B cell (primary cell): ENCODE results near the gene FCRL1. TPM values are rescaled to one million over a fixed set of nuclear protein-coding genes. Genes with fewer than 3 reads are reported as not detected.
A peak's percentile ranks its signal among the peaks of the same experiment; 100 is the strongest.

Experiments
- ATAC-seq: fragments of 200-7000 bp; cut with Tn5 transposase; one replicate; pipeline ENCODE4 v1.10.0; 2021; ENCODE audit warnings: low read depth, mild to moderate bottlenecking, moderate number of reproducible peaks, moderate library complexity
- CTCF ChIA-PET: fragments of 350-600 bp; sonication (Branson Sonifier 250); formaldehyde crosslinking; loops from one replicate; lab custom pipeline; 2021; ENCODE audit warnings: antibody characterized with exemption, inconsistent platforms; lab: Charles Lee
- POLR2A ChIA-PET: fragments of 350-600 bp; sonication (Branson Sonifier 250); formaldehyde crosslinking; loops from one replicate; lab custom pipeline; 2021; ENCODE audit warnings: antibody characterized with exemption; lab: Charles Lee
- DNase-seq: peaks from one replicate; pipeline ENCODE4 v3.0.0; 2013
- H2AFZ ChIP-seq: 2 replicates; pipeline ENCODE4 v1.6.1; 2012; ENCODE audit warnings: mild to moderate bottlenecking, low read depth, low read length; ENCODE audit not compliant: insufficient read depth, poor library complexity, severe bottlenecking
- H3K27ac ChIP-seq, 2 donors: 1 replicate in 1 of 2; 2 replicates in 1 of 2; pipeline ENCODE4 v1.5.1; 2012 to 2013; ENCODE audit warnings: low read length in 2 of 2, mild to moderate bottlenecking in 2 of 2, moderate library complexity in 1 of 2
- H3K27me3 ChIP-seq, 4 experiments: fragments of 200-600 bp in 1 of 4; sonication (generic) in 1 of 4; replicated peaks in 1 of 4; 1 replicate in 2 of 4; 2 replicates in 2 of 4; pipeline versions ENCODE4 v1.6.1 to v1.7.0; 2013 to 2016; ENCODE audit warnings: low read length in 3 of 4, mild to moderate bottlenecking in 2 of 4, mixed read lengths in 1 of 4, moderate library complexity in 1 of 4; ENCODE audit not compliant: insufficient read depth in 4 of 4, control insufficient read depth in 3 of 4; ENCODE audit errors: control extremely low read depth in 1 of 4
- H3K36me3 ChIP-seq, 2 experiments: replicated peaks in 1 of 2; 1 replicate in 1 of 2; 2 replicates in 1 of 2; pipeline versions ENCODE4 v1.6.1 to v1.7.1; 2013; ENCODE audit warnings: low read length in 1 of 2; ENCODE audit not compliant: insufficient read depth in 2 of 2, control insufficient read depth in 1 of 2; ENCODE audit errors: control extremely low read depth in 1 of 2, extremely low read depth in 1 of 2
- H3K4me1 ChIP-seq, 2 donors: fragments of 200-600 bp in 1 of 2; sonication (generic) in 1 of 2; 1 replicate in 1 of 2; 2 replicates in 1 of 2; pipeline versions ENCODE4 v1.5.1 to v1.6.1; 2013 to 2017; ENCODE audit warnings: low read length in 2 of 2; ENCODE audit not compliant: control insufficient read depth in 2 of 2, insufficient read depth in 2 of 2
- H3K4me2 ChIP-seq: replicated peaks from 2 replicates; pipeline ENCODE3; 2012; ENCODE audit warnings: mild to moderate bottlenecking, low read depth, low read length; ENCODE audit not compliant: poor library complexity, severe bottlenecking
- H3K4me3 ChIP-seq, 5 experiments: fragments of 200-600 bp in 1 of 5; sonication (generic) in 1 of 5; 1 replicate in 3 of 5; 2 replicates in 2 of 5; pipeline versions ENCODE4 v1.5.1 to v1.7.0; 2011 to 2016; ENCODE audit warnings: low read length in 4 of 5, mild to moderate bottlenecking in 4 of 5, low read depth in 2 of 5, control low read depth in 1 of 5, moderate library complexity in 1 of 5; ENCODE audit not compliant: insufficient read depth in 1 of 5; ENCODE audit errors: control extremely low read depth in 1 of 5, extremely low read depth in 1 of 5
- H3K79me2 ChIP-seq: fragments of 200-600 bp; sonication (generic); one replicate; pipeline ENCODE4 v1.6.0; 2016; ENCODE audit warnings: low read length; ENCODE audit not compliant: control insufficient read depth, insufficient read depth
- H3K9ac ChIP-seq: fragments of 200-600 bp; sonication (generic); 2 replicates; pipeline ENCODE4 v1.6.1; 2017; ENCODE audit warnings: mild to moderate bottlenecking, low read length, moderate library complexity
- H3K9me3 ChIP-seq, 3 donors: one replicate each; pipeline versions ENCODE4 v1.6.1 to v1.7.1; 2013; ENCODE audit warnings: low read length in 2 of 3; ENCODE audit not compliant: control insufficient read depth in 2 of 3, insufficient read depth in 1 of 3; ENCODE audit errors: control extremely low read depth in 1 of 3
- H4K20me1 ChIP-seq: 2 replicates; pipeline ENCODE4 v1.6.0; 2012; ENCODE audit warnings: mild to moderate bottlenecking, low read length; ENCODE audit not compliant: insufficient read depth, control insufficient read depth, poor library complexity, severe bottlenecking
- H3K27ac Mint-ChIP-seq: one replicate; pipeline ENCODE4 v1.8.0; 2021; ENCODE audit warnings: mixed read lengths
- H3K27me3 Mint-ChIP-seq: one replicate; pipeline ENCODE4 v1.8.0; 2021; ENCODE audit warnings: mixed read lengths
- H3K4me1 Mint-ChIP-seq: one replicate; pipeline ENCODE4 v1.8.0; 2021; ENCODE audit warnings: mixed read lengths
- H3K4me3 Mint-ChIP-seq: one replicate; pipeline ENCODE4 v1.8.0; 2021; ENCODE audit warnings: mixed read lengths
- H3K9me3 Mint-ChIP-seq: one replicate; pipeline ENCODE4 v1.8.0; 2022; ENCODE audit warnings: mixed read lengths; ENCODE audit not compliant: insufficient read depth
- CTCF ChIP-seq: fragments of 200-600 bp; IDR thresholded peaks from one replicate; pipeline ENCODE4 v1.8.0; 2022; ENCODE audit warnings: antibody characterized with exemption, mild to moderate bottlenecking
- EZH2 ChIP-seq: IDR thresholded peaks from 2 replicates; pipeline ENCODE4 v1.6.1; 2012; ENCODE audit warnings: borderline replicate concordance, low read depth, mild to moderate bottlenecking, moderate library complexity, low read length; ENCODE audit not compliant: insufficient read depth, poor library complexity, severe bottlenecking
- WGBS: methylation state at CpG from one replicate; pipeline ENCODE4 v1.1.5; 2013; ENCODE audit warnings: missing lambda C conversion rate; ENCODE audit not compliant: insufficient coverage; 5-methylcytosine and 5-hydroxymethylcytosine counted together
- intact Hi-C: fragments of 100-400 bp; cut with micrococcal nuclease; formaldehyde crosslinking; loops from one replicate; pipeline ENCODE4 v1.10.0; 2022
- polyA plus RNA-seq: library from polyadenylated mRNA; depleted of rRNA; stranded (reverse); fragments of >200 nt; gene quantifications from 2 replicates; pipeline ENCODE4 v1.2.3, GENCODE V29; 2012
- total RNA-seq, 2 donors: library from RNA; stranded (reverse); fragments of 120-200 nt in 1 of 2; gene quantifications; 1 replicate in 1 of 2; 2 replicates in 1 of 2; pipeline versions ENCODE4 v1.2.3 to v1.2.4, GENCODE V29; 2013 to 2022

Gene FCRL1
- total and polyA plus RNA-seq, 2 donors (not counting 1 experiment from before 2014, with no cell fraction given), result 277 to 953 TPM

DNA sequence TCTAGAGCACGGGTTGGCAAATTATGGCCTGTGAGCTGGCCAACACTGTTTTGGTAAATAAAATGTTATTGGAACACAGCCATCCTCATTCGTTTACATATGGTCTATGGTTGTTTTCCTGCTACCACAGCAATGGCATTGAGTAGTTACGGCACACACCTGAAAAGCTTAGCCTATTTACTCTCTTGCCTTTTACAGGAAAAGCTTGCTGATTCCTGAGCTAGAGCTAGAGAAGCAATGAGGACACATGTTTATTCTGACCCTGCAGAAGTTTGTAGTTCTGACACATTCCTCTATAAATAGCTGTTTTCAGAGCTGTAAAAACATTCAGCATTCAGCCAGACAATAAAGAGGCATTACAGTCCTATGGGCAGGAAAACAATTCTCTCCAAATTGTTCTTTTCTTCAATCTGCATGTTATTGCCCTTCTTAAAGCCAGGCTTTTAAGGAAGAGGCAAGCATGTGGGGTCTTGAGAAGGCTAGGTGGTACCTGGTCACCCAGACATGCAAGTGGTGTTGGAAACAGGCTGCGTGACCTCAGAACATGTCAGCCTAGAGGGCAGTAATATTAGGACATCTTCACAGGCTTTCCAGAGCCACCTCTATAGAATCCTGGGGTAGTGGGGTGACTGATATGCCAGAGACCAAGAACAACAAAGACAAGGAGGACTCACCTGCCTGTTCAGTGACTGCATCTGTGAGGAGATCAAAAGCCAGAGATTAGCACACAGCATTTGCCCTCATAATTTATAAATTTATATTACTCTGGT lies 44.6 kb downstream of the FCRL1 start:
- Histone ChIP-seq H3K27ac (peak overlapping the region in 1 of 2 donors; percentile 62), H3K4me1 (peaks cover 82 to 85% of the 10 kb centered on the region in 2 donors), H3K9me3 (no peaks in the 10 kb centered on the region), H3K27me3 (no peaks in the 10 kb centered on the region), H4K20me1 (no peaks in the 10 kb centered on the region), H3K9ac (peak overlapping the region; percentile 49), H3K4me2 (peak overlapping the region; percentile 63), H3K79me2 (peaks cover 79% of the 10 kb centered on the region), H3K4me3 (peak overlapping the region; percentile 4 to 57 (median 55)), H2AFZ (no peak overlapping the region), H3K36me3 (peaks cover 9 to 13% of the 10 kb centered on the region in 2 experiments)
- ATAC-seq, result no peak
- Mint-ChIP-seq H3K4me3 (peak overlapping the region; percentile 89), H3K9me3 (no peaks in the 10 kb centered on the region), H3K4me1 (peaks cover 87% of the 10 kb centered on the region), H3K27me3 (no peaks in the 10 kb centered on the region), H3K27ac (peak overlapping the region; percentile 64)
- CTCF ChIA-PET, result interaction anchor here (0.7 to 6.7 kb wide), 15 partner anchors 8 to 349 kb away, joined by 3 to 162 read pairs (median 4); no protein-coding TSS in a partner anchor
- POLR2A ChIA-PET, result interaction anchor here (0.6 to 1.2 kb wide), 3 partner anchors 30 to 195 kb away, joined by 3 to 4 read pairs (median 3); partner anchors contain the start of gene FCRL1
- DNase-seq, result no peak
- intact Hi-C loops, result loop anchor here (2.0 to 10.0 kb wide), 3 partner anchors 80 to 170 kb away; no protein-coding TSS in a partner anchor
- TF ChIP-seq EZH2, result no peak
- TF ChIP-seq CTCF, result no peak
- WGBS, result 70% methylated on average over 2 of the region's 4 CpGs

DNA sequence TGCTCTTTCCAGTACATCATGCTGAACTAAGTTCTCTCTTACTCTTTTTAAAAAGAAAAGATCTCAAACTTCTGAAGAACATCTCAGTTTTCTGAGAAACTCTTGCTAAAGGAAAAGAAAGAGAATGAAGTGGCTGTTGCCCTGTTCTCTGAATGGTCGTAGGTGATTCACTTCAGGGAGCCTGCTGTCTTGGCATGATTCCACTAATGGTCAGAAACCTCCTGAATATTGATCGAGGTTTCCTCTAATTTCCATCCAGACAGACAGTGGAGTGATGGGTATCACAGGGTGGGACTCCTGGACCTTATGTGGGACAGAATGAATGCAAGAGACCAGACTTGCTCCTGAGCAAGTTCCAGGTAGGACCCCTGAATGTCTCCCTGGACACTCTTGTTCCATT lies 45.5 kb downstream of the FCRL1 start:
- peak overlapping the region; percentile 54 for H3K4me3 Mint-ChIP-seq
- H3K27ac Mint-ChIP-seq, result peak overlapping the region; percentile 57
- CTCF ChIA-PET, result interaction anchor here (0.5 to 6.7 kb wide), 38 partner anchors 8 to 350 kb away, joined by 3 to 162 read pairs (median 5); partner anchors contain the start of gene FCRL3
- peaks cover 81% of the 10 kb centered on the region for H3K79me2 ChIP-seq
- POLR2A ChIA-PET, result interaction anchor here (0.6 to 1.2 kb wide), 4 partner anchors 29 to 45 kb away, joined by 3 to 5 read pairs (median 4); partner anchors contain the start of gene FCRL1
- H3K9me3 ChIP-seq, result no peaks in the 10 kb centered on the region
- peak overlapping the region; percentile 32 for H3K9ac ChIP-seq
- peaks cover 84% of the 10 kb centered on the region for H3K4me1 Mint-ChIP-seq
- H2AFZ ChIP-seq, result no peak overlapping the region
- peaks cover 78 to 82% of the 10 kb centered on the region in 2 donors for H3K4me1 ChIP-seq
- no peak for ATAC-seq
- no peaks in the 10 kb centered on the region for H4K20me1 ChIP-seq
- peaks cover 9 to 22% of the 10 kb centered on the region in 2 experiments for H3K36me3 ChIP-seq
- no peaks in the 10 kb centered on the region for H3K27me3 ChIP-seq
- peak overlapping the region; percentile 63 for H3K4me2 ChIP-seq
- no peaks in the 10 kb centered on the region for H3K9me3 Mint-ChIP-seq
- peak overlapping the region; percentile 50 to 62 for H3K27ac ChIP-seq
- intact Hi-C loops, result loop anchor here (1.0 to 10.0 kb wide), 6 partner anchors 9 to 207 kb away; partner anchors contain the start of gene FCRL1
- TF ChIP-seq EZH2 (no peak), CTCF (no peak)
- H3K4me3 ChIP-seq, result peak overlapping the region in 4 of 5 experiments; percentile 36 to 57 (median 39)
- H3K27me3 Mint-ChIP-seq, result no peaks in the 10 kb centered on the region
- no CpG with 5 or more reads among the region's 2 CpGs for WGBS
- no peak for DNase-seq
